OCI-M1 (cell line): ENCODE results near the gene PPHLN1.
A peak's percentile ranks its signal among the peaks of the same experiment; 100 is the strongest.

ENCODE experiments used
- DNase-seq: peaks from one replicate; lab custom pipeline; 2025; lab: John Stamatoyannopoulos, UW

The PPHLN1 gene, protein sequence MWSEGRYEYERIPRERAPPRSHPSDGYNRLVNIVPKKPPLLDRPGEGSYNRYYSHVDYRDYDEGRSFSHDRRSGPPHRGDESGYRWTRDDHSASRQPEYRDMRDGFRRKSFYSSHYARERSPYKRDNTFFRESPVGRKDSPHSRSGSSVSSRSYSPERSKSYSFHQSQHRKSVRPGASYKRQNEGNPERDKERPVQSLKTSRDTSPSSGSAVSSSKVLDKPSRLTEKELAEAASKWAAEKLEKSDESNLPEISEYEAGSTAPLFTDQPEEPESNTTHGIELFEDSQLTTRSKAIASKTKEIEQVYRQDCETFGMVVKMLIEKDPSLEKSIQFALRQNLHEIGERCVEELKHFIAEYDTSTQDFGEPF

GRCh38 chr12:42325653-42326474 lies at the start of gene PPHLN1, which contains the start of gene ZCRB1:
TSS of gene PPHLN1 (plus strand) at chr12:42326167. CDS start at chr12:42335903, 9,736 bp downstream.
TSS of gene ZCRB1 (minus strand) at chr12:42326094. CDS start at chr12:42324102, 1,992 bp downstream.
- DNase-seq: peak; percentile 92

DNA sequence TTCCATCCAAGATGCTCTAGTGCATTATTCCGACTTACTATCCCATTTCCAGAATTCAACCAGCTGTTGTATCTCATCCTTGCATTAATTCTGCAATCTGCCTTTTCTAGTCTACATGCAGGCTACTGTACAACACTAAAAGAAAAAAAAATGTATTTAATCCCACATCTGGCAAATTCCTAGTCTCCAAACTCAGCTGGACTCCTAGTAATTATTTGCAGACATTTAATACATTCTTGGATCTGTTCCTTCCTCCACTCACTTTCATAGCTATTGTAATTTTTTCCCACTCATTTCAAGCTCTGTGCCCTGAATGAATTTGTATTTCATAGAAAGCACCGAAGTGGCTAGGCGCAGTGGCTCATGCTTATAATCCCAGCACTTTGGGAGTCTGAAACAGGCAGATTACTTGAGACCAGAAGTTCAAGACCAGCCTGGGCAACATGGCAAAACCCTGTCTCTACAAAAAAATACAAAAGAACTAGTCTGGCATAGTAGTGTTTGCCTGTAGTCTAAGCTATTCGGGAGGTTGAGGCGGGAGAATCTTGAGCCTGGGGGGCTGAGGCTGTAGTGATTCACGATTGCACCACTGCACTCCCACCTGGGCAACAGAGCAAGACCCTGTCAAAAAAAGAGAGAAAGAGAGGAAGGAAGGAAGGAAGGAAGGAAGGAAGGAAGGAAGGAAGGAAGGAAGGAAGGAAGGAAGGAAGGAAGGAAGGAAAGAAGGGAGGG lies 48.4 kb upstream of the PPHLN1 start:
- no peak for DNase-seq

- no peak for DNase-seq
These were observed 47.8 kb upstream of the PPHLN1 start for GRCh38 chr12:42278128-42278510.

DNA sequence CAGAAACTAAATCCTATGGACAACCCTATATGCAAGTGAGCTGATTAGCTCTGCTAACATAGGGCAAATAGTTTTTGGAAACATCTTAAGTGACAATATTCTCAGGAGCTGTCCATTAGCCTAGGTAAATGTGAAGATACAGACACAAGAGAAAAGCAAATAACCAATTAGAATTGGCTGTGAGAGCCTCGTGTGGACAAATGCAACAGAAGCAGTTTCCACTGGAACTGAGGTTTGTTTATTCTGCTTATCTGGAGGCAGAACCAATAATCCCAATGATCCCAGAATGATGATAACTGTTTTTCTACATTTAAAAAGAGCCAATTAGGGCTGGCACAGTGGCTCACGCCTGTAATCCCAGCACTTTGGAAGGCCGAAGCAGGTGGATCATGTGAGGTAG lies 44.7 kb upstream of the PPHLN1 start:
- DNase-seq: no peak

DNA sequence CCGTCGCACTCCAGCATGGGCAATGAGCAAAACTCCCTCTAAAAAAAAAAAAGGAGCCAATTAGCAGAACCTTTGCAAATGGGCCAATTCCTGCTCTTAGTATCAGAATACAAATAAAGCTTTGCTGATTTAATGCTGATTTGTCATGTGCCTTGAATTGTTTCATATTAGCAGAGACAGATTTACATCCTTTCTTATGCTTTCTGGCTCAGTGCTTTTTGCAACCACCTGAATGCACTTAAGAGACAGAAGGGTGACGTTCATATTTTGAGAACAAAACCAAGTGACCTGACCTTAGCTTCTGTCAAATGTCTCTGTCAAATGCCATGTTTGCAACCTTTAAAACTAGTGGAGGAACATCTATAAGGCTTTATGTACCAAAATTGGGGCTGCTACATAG lies 44.1 kb upstream of the PPHLN1 start:
- no peak for DNase-seq

DNA sequence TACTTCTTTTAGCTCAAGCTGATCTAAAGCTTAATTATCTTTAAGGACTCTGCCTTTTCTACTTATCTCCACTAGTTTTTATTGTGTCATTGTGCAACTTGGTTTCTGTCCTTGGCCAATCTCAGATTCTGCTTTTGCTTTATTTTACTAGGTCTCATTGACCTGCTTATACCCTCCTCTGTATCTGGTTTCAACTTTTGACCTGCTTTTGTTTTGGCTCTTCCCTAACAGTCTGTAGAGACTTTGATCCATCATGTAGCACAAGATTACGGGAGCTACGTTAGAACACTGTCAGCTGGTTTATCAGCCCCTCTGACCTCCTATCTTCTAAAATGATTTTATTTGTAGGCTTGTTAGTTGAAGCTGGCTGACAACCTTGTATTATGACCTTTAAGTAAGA lies 43.7 kb upstream of the PPHLN1 start:
- peak; percentile 39 for DNase-seq

GRCh38 chr12:42283739-42284138 lies 42.2 kb upstream of the PPHLN1 start:
- no peak for DNase-seq

- peak; percentile 62 for DNase-seq
These were observed 41.8 kb upstream of the PPHLN1 start for GRCh38 chr12:42284157-42284556.

DNA sequence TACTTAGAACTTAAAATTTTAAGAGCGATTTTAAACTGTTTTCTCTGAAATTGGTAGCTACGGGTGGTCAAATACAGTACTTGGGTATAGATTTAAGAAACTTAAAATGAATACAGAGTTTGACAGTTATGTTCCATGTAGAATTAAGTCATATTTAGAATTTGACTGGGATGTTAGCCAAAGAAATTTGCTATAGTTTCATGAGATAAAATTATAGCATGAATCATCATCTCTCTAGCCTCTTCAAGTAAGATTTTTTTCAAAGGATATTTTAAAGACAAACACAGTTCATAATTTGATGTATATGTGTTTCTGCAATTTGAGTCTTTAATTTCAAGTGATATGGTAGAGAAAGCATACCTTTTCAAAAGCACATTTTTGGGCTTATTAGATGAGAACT lies 41.1 kb upstream of the PPHLN1 start:
- no peak for DNase-seq

DNA sequence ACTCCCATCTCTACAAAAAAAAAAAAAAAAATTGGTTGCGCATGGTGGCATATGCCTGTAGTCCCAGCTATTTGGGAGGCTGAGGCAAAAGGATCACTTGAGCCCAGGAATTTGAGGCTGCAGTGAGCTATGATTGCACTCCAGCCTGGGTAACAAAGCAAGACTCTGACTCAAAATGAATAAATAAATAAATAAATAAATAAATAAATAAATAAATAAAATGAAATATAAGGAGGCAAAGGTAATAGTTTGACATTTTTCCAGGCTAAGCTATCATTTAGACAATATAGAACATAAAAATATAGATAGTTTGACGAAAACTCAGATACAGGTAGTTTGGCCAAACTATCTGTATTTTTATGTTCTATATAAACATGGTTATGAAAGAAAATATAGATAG lies 40.5 kb upstream of the PPHLN1 start:
- DNase-seq: no peak

DNA sequence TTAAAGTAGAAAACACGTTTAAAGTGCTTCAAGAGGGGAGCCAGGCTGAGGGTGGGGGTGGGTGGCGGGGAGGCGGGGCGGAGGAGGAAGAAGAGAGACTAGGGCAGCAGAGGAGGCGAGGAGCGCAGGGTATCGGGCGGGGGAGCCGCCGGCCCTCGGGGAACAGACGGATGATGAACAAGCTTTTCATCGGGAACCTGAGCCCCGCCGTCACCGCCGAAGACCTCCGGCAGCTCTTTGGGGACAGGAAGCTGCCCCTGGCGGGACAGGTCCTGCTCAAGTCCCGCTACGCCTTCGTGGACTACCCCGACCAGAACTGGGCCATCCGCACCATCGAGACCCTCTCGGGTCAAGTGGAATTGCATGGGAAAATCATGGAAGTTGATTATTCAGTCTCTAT lies 39.2 kb upstream of the PPHLN1 start:
- DNase-seq: no peak

DNA sequence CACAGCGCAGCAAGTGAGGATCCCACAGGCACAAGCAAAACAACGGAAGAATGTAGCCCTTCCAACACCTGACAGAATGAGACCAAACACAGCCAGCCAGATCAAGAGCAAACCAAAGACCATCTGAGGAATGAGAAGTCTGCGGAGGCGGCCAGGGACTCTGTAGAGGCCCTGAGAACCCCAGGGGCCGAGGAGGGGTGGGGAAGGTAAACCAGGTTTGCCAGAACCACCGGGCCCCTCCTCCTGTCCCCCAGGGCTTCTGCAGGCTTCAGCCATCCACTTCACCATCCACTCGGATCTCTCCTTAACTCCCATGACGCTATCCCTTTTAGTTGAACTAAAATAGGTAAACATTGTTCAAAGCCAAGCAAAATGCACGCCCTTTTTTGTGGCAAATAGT lies 37.4 kb upstream of the PPHLN1 start:
- no peak for DNase-seq

DNA sequence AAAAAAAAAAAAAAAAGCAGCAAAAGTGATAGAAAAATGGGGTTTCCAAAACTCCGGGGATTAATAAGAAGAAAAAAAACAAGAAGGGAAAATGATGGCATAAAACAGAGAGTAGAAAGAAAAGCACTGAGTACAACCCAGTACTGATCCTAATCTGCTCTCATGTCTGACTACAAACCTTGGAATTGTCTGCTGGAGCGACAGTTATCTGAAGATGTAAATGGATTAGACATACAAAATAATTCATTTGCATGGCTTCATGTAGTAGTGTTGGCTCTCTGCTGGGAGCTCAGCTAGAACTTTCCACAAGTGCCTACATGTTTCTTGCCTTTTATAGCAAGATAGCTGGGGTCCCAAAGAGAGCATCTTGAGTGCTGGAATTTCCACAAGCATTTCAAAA lies 34.3 kb upstream of the PPHLN1 start:
- DNase-seq: no peak

DNA sequence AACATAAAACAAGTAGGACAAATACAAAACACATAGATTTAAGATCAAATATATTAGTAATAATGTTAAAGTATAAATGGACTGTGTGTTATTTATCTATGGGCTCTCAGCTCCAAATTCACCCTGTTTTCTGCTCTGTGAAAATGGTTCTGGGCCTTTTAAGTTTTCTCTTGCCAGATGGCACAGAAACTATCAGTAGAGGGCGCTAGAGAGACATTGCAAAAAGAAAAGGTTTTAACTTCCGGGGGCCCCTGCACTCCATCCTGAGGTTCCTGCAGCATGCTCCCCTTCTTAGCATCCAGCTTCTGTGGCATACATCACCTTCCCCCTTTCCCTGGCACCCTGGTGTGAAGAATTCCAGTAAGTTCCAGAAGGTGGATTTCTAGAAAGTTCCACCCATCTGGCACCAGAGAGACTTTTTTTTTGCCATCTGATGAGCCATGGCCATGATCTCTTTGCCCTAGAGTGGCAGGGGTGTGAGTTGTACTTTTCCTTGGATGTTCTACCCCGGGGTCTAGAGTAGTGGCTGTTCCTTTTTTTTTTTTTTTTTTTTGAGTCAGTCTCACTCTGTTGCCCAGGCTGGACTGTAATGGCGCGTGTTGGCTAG lies 29.4 kb upstream of the PPHLN1 start:
- peak; percentile 62 for DNase-seq

- no peak for DNase-seq
These were observed 27.1 kb upstream of the PPHLN1 start for GRCh38 chr12:42298887-42299286.

DNA sequence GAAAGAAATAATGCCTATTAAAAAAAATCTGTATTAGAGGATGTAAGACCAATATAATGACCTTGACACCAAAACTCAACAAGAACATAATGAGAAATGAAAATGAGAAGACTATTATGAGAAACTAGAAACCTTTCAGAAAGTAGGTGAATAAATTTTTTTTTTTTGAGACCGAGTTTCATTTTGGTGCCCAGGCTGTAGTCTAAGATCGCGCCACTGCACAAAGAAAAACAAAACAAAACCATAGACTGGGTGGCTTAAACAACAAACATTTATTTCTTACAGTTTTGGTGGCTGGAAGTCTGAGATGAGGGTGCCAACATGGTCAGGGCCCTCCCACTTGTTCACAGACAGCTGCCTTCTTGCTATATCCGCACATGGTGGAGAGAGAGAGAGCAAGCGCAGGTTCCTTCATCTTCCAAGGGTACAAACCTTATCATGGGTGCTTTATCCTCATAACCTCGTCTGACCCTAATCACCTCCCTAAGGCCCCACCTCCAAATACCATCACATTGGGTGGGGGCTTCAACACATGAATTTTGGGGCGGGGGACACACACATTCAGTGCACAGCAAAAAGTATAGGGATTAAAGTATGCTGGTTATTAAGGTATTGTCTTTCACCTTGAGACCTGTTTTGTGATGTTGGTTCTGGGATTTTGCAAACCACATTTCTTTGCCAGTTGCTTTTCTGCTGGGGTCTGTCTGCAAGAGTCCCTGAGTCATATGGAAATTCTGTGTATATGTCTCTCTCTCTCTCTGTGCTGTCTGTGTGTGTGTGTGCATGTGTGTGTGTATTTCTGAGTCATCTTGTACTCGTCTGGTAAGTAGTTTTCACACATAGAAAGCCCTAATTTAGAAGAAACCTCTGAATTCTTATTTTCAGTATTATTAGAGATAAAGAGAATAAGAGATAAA lies 26.3 kb upstream of the PPHLN1 start:
- peak; percentile 11 for DNase-seq

GRCh38 chr12:42306297-42306696 lies 19.7 kb upstream of the PPHLN1 start:
- DNase-seq: no peak

DNA sequence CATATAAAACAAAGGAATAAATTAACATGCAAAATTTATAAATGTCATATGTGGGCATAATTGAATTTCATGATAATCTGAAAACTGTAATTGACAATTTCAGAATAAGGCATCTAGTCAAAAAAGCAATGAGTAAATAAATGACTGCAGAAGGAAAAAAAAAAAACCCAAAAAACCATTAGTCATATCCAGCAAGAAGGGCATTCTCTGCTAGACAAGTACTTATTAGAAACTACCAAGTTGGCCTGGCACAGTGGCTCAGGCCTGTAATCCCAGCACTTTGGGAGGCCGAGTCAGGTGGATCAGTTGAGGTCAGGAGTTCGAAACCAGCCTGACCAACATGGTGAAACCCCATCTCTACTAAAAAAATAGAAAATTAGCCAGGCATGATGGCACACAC lies 17.6 kb upstream of the PPHLN1 start:
- no peak for DNase-seq

GRCh38 chr12:42309996-42310395 lies 16.0 kb upstream of the PPHLN1 start:
- no peak for DNase-seq

DNA sequence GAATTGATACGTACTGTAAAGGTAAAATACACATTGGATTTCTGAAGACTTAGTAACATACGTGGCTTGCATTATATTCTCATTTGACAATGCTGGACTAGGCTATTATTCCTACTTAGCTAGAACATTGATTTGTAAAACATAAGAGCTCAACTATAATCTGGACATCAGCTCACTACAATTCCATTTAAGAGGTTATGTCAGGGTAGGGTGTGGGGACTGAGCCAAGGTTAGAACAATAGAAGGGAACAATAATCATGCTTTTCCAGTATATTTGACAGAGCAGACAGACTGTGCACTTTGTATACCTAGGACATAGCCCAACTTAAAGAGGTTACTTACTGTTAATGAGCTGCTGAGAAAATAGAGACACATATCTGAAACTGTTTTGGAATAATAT lies 10.9 kb upstream of the PPHLN1 start:
- DNase-seq: no peak

GRCh38 chr12:42320796-42321195 lies 5.2 kb upstream of the PPHLN1 start:
- no peak for DNase-seq
